H9 (cell line): ENCODE results near the gene CRYBB1. TPM values are rescaled to one million over a fixed set of nuclear protein-coding genes. Genes with fewer than 3 reads are reported as not detected.

Experiments
- DNase-seq: peaks from one replicate; pipeline ENCODE4 v3.0.0-alpha.2; 2017
- H2AFZ ChIP-seq: one replicate; pipeline ENCODE4 v1.6.1; 2013; ENCODE audit warnings: mild to moderate bottlenecking, low read length, control low read depth, moderate library complexity
- H2AK5ac ChIP-seq: 2 replicates; pipeline ENCODE4 v1.6.1; 2013; ENCODE audit warnings: low read length, control low read depth, mixed read lengths; ENCODE audit not compliant: insufficient read length
- H2BK120ac ChIP-seq: one replicate; pipeline ENCODE4 v1.6.1; 2013; ENCODE audit warnings: low read depth, mild to moderate bottlenecking, low read length, control low read depth, inconsistent platforms; ENCODE audit not compliant: poor library complexity, severe bottlenecking
- H2BK12ac ChIP-seq: 2 replicates; pipeline ENCODE4 v1.6.1; 2013; ENCODE audit warnings: low read length, control low read depth, mixed read lengths, low read depth; ENCODE audit not compliant: insufficient read length
- H2BK15ac ChIP-seq: 2 replicates; pipeline ENCODE4 v1.6.1; 2013; ENCODE audit warnings: low read depth, low read length, control low read depth
- H2BK20ac ChIP-seq: one replicate; pipeline ENCODE4 v1.6.1; 2013; ENCODE audit warnings: low read depth, mild to moderate bottlenecking, low read length, control low read depth, inconsistent platforms; ENCODE audit not compliant: poor library complexity, severe bottlenecking
- H2BK5ac ChIP-seq: 2 replicates; pipeline ENCODE4 v1.6.1; 2013; ENCODE audit warnings: low read length, control low read depth, mixed read lengths; ENCODE audit not compliant: insufficient read length
- H3K14ac ChIP-seq: 2 replicates; pipeline ENCODE4 v1.6.1; 2013; ENCODE audit warnings: low read length, control low read depth; ENCODE audit not compliant: insufficient read depth
- H3K18ac ChIP-seq: 2 replicates; pipeline ENCODE4 v1.6.1; 2013; ENCODE audit warnings: low read depth, mild to moderate bottlenecking, mixed read lengths, low read length, control low read depth; ENCODE audit not compliant: insufficient read length
- H3K23ac ChIP-seq: 2 replicates; pipeline ENCODE4 v1.6.1; 2013; ENCODE audit warnings: low read length, control low read depth, mixed read lengths, low read depth; ENCODE audit not compliant: insufficient read length
- H3K23me2 ChIP-seq: 2 replicates; pipeline ENCODE4 v1.6.1; 2013; ENCODE audit warnings: low read depth, mild to moderate bottlenecking, mixed read lengths, low read length, control low read depth; ENCODE audit not compliant: insufficient read length, poor library complexity, severe bottlenecking
- H3K27ac ChIP-seq: 2 replicates; pipeline ENCODE4 v1.5.1; 2013; ENCODE audit warnings: low read length, control low read depth, mixed read lengths, low read depth; ENCODE audit not compliant: insufficient read length
- H3K27me3 ChIP-seq: 2 replicates; pipeline ENCODE4 v1.6.1; 2013; ENCODE audit warnings: low read length, control low read depth, inconsistent platforms; ENCODE audit not compliant: insufficient read depth
- H3K4ac ChIP-seq: 2 replicates; pipeline ENCODE4 v1.6.1; 2013; ENCODE audit warnings: low read depth, mild to moderate bottlenecking, control low read depth, inconsistent platforms, low read length, moderate library complexity
- H3K4me1 ChIP-seq: 2 replicates; pipeline ENCODE4 v1.6.1; 2013; ENCODE audit warnings: low read length, control low read depth, inconsistent platforms; ENCODE audit not compliant: insufficient read depth
- H3K4me2 ChIP-seq: 2 replicates; pipeline ENCODE4 v1.6.1; 2013; ENCODE audit warnings: low read length, control low read depth, mixed read lengths; ENCODE audit not compliant: insufficient read length, insufficient read depth
- H3K56ac ChIP-seq: 2 replicates; pipeline ENCODE4 v1.6.1; 2013; ENCODE audit warnings: low read depth, mild to moderate bottlenecking, mixed read lengths, low read length, control low read depth; ENCODE audit not compliant: insufficient read length
- H3K79me1 ChIP-seq: 2 replicates; pipeline ENCODE4 v1.6.1; 2013; ENCODE audit warnings: low read depth, mild to moderate bottlenecking, moderate library complexity, low read length, control low read depth, inconsistent platforms; ENCODE audit not compliant: insufficient read depth, poor library complexity, severe bottlenecking
- H3K79me2 ChIP-seq: 2 replicates; pipeline ENCODE4 v1.6.1; 2013; ENCODE audit warnings: low read length, control low read depth, inconsistent platforms; ENCODE audit not compliant: insufficient read depth
- H3K9ac ChIP-seq: 2 replicates; pipeline ENCODE4 v1.6.1; 2013; ENCODE audit warnings: low read length, control low read depth, mixed read lengths; ENCODE audit not compliant: insufficient read length; ENCODE audit errors: extremely low read depth
- H3K9me3 ChIP-seq: one replicate; pipeline ENCODE4 v1.6.1; 2013; ENCODE audit warnings: low read depth, low read length, inconsistent platforms; ENCODE audit not compliant: control insufficient read depth
- H3T11ph ChIP-seq: one replicate; pipeline ENCODE4 v1.6.1; 2013; ENCODE audit warnings: mild to moderate bottlenecking, low read length, control low read depth, inconsistent platforms
- H4K20me1 ChIP-seq: one replicate; pipeline ENCODE4 v1.6.1; 2013; ENCODE audit not compliant: control insufficient read depth, insufficient read length, insufficient read depth
- H4K5ac ChIP-seq: 2 replicates; pipeline ENCODE4 v1.6.1; 2013; ENCODE audit warnings: low read depth, mild to moderate bottlenecking, mixed read lengths, low read length, control low read depth; ENCODE audit not compliant: insufficient read length
- H4K8ac ChIP-seq: replicated peaks from 2 replicates; pipeline ENCODE4 v1.6.1; 2013; ENCODE audit warnings: low read length, control low read depth, mixed read lengths, low read depth; ENCODE audit not compliant: insufficient read length
- H4K91ac ChIP-seq: 2 replicates; pipeline ENCODE4 v1.6.1; 2013; ENCODE audit warnings: low read depth, mild to moderate bottlenecking, moderate library complexity, mixed read lengths, low read length, control low read depth; ENCODE audit not compliant: insufficient read length
- H3K27ac Mint-ChIP-seq, 3 experiments: 2 replicates in 2 of 3; 3 replicates in 1 of 3; pipeline ENCODE4 v1.8.0; 2020 to 2021; ENCODE audit warnings: mixed read lengths in 3 of 3, mild to moderate bottlenecking in 1 of 3, moderate library complexity in 1 of 3
- H3K27me3 Mint-ChIP-seq: 2 replicates; pipeline ENCODE4 v1.8.0; 2021; ENCODE audit warnings: low read depth, mild to moderate bottlenecking, moderate library complexity, mixed read lengths
- H3K36me3 Mint-ChIP-seq, 3 experiments: 2 replicates in 2 of 3; 3 replicates in 1 of 3; pipeline ENCODE4 v1.8.0; 2020 to 2021; ENCODE audit warnings: low read depth in 3 of 3, mixed read lengths in 3 of 3; ENCODE audit not compliant: insufficient read depth in 1 of 3
- H3K4me1 Mint-ChIP-seq, 2 experiments: 2 replicates each; pipeline ENCODE4 v1.8.0; 2020; ENCODE audit warnings: mixed read lengths in 2 of 2
- H3K4me3 Mint-ChIP-seq, 2 experiments: 2 replicates in 1 of 2; 3 replicates in 1 of 2; pipeline ENCODE4 v1.8.0; 2020 to 2021; ENCODE audit warnings: mild to moderate bottlenecking in 2 of 2, mixed read lengths in 2 of 2, moderate library complexity in 1 of 2
- H3K9me3 Mint-ChIP-seq, 2 experiments: 2 replicates in 1 of 2; 3 replicates in 1 of 2; pipeline ENCODE4 v1.8.0; 2020; ENCODE audit warnings: mild to moderate bottlenecking in 2 of 2, mixed read lengths in 2 of 2, moderate library complexity in 1 of 2
- WGBS: extraction: QIAGEN DNeasy Blood & Tissue Kit; methylation state at CpG from one replicate; pipeline ENCODE4 v1.1.7; 2013; ENCODE audit warnings: missing lambda C conversion rate, low lambda C conversion rate, mixed read lengths; ENCODE audit not compliant: insufficient read length; ENCODE audit errors: extremely low coverage; 5-methylcytosine and 5-hydroxymethylcytosine counted together
- total RNA-seq: library from RNA; stranded (reverse); gene quantifications from 2 replicates; pipeline ENCODE4 v1.2.1, GENCODE V29; 2021
- TF ChIP-seq, protein P1 (sequence below): fragments of 200-600 bp; sonication (generic); conservative IDR thresholded peaks from 3 replicates; pipeline ENCODE4 v1.8.0; 2021; ENCODE audit warnings: antibody characterized with exemption, mild to moderate bottlenecking

CRYBB1 gene
- total RNA-seq, 1 experiment from 2014 or later = 5.4 TPM

DNA sequence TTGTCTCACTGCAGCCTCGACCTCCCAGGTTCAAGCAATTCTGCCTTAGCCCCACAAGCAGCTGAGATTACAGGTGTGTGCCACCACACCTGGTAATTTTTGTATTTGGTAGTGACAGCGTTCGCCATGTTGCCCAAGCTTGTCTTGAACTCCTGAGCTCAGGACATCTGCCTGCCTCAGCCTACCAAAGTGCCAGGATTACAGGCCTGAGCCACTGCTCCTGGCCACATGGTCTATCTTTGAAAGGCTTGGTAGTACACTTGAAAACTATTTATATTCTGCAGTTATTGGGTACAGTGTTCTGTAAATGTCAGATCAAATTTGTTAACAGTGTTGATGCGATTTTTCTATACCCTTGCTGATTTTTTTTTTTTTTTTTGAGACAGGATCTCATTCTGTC lies 13.5 kb upstream of the CRYBB1 start:
- H3T11ph ChIP-seq = no peak overlapping the region
- peaks cover 10 to 14% of the 10 kb centered on the region in 2 experiments for H3K4me1 Mint-ChIP-seq
- no peaks in the 10 kb centered on the region for H4K20me1 ChIP-seq
- H3K4me1 ChIP-seq = no peaks in the 10 kb centered on the region; the same call in 1 of the 2 replicates
- no peaks in the 10 kb centered on the region for H3K23me2 ChIP-seq
- H3K79me2 ChIP-seq = no peaks in the 10 kb centered on the region
- no peak overlapping the region for H2AK5ac ChIP-seq
- no peaks in the 10 kb centered on the region for H3K79me1 ChIP-seq
- H3K56ac ChIP-seq = no peak overlapping the region
- WGBS = no CpG with 5 or more reads among the region's 4 CpGs
- H3K27ac Mint-ChIP-seq = no peak overlapping the region
- H3K4ac ChIP-seq = no peak overlapping the region
- H2BK20ac ChIP-seq = no peak overlapping the region
- H3K36me3 Mint-ChIP-seq = no peaks in the 10 kb centered on the region; a peak in 1 of 7 replicates
- no peak overlapping the region for H2BK120ac ChIP-seq
- no peak for DNase-seq
- H4K91ac ChIP-seq = no peak overlapping the region
- TF ChIP-seq, protein P1, sequence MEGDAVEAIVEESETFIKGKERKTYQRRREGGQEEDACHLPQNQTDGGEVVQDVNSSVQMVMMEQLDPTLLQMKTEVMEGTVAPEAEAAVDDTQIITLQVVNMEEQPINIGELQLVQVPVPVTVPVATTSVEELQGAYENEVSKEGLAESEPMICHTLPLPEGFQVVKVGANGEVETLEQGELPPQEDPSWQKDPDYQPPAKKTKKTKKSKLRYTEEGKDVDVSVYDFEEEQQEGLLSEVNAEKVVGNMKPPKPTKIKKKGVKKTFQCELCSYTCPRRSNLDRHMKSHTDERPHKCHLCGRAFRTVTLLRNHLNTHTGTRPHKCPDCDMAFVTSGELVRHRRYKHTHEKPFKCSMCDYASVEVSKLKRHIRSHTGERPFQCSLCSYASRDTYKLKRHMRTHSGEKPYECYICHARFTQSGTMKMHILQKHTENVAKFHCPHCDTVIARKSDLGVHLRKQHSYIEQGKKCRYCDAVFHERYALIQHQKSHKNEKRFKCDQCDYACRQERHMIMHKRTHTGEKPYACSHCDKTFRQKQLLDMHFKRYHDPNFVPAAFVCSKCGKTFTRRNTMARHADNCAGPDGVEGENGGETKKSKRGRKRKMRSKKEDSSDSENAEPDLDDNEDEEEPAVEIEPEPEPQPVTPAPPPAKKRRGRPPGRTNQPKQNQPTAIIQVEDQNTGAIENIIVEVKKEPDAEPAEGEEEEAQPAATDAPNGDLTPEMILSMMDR = no peak
- H4K5ac ChIP-seq = no peak overlapping the region
- H2BK12ac ChIP-seq = no peak overlapping the region
- no peak overlapping the region for H3K27ac ChIP-seq
- no peak overlapping the region for H3K23ac ChIP-seq
- no peak overlapping the region for H3K18ac ChIP-seq
- H4K8ac ChIP-seq = no peak overlapping the region
- no peak overlapping the region for H2AFZ ChIP-seq
- H3K14ac ChIP-seq = no peak overlapping the region
- no peak overlapping the region for H2BK15ac ChIP-seq
- H3K9me3 ChIP-seq = no peaks in the 10 kb centered on the region
- no peak overlapping the region for H3K4me3 Mint-ChIP-seq
- H3K9ac ChIP-seq = no peak overlapping the region
- H2BK5ac ChIP-seq = no peak overlapping the region
- no peak overlapping the region for H3K4me2 ChIP-seq
- H3K9me3 Mint-ChIP-seq = no peaks in the 10 kb centered on the region
- H3K27me3 Mint-ChIP-seq = peaks cover 2% of the 10 kb centered on the region
- H3K27me3 ChIP-seq = no peaks in the 10 kb centered on the region
